Epithelial cell of esophagus (primary cell): ENCODE data around the gene KPNA3.
"Not testable (repeated sequence)": the region's sequence is repeated elsewhere in the genome, so short reads cannot be mapped to it uniquely, and the experiment has no call there.

Experiments used
- DNase-seq: peaks from one replicate; pipeline ENCODE4 v3.0.0; 2010; ENCODE audit warnings: low read depth
- H3K4me3 ChIP-seq: 2 replicates; pipeline ENCODE4 v1.5.1; 2011; ENCODE audit warnings: mild to moderate bottlenecking, low read length, control low read depth
- TF ChIP-seq, protein P1 (sequence below): IDR thresholded peaks from 2 replicates; pipeline ENCODE4 v1.5.1; 2011; ENCODE audit warnings: low read depth, mild to moderate bottlenecking, low read length, control low read depth, inconsistent platforms; ENCODE audit not compliant: insufficient read depth; ENCODE audit errors: missing control alignments

Gene KPNA3

DNA sequence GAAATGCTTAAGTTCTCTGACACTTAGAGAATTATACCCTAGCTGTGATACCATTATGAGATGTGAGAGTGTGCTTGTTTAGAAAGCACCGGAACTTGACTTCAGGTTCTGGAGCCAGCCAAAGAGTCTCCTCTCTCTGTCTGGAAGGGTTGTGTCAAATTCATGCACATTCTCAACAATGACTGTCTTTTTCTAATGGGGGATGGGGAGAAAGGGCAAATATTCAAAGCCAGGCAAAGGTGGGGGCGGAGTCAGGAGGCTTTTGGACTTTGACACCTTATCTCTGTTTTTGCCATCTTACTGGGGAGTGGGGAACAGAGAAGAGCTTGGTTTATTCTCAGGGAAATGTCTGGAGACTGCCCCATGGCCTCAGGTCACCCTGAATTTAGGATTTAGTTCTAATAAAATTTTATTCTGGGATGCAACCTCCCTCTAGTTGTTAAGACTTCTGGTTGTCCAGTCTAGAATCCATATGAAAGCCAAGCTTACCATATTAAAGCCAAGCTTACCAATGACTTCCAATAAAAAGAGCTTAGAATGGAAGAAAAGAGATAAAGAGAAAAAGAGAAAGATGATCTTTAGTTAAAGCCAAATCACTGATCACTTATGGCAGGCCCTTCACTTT is 28.2 kb upstream of the KPNA3 start:
- no peak for DNase-seq
- TF ChIP-seq, protein P1, sequence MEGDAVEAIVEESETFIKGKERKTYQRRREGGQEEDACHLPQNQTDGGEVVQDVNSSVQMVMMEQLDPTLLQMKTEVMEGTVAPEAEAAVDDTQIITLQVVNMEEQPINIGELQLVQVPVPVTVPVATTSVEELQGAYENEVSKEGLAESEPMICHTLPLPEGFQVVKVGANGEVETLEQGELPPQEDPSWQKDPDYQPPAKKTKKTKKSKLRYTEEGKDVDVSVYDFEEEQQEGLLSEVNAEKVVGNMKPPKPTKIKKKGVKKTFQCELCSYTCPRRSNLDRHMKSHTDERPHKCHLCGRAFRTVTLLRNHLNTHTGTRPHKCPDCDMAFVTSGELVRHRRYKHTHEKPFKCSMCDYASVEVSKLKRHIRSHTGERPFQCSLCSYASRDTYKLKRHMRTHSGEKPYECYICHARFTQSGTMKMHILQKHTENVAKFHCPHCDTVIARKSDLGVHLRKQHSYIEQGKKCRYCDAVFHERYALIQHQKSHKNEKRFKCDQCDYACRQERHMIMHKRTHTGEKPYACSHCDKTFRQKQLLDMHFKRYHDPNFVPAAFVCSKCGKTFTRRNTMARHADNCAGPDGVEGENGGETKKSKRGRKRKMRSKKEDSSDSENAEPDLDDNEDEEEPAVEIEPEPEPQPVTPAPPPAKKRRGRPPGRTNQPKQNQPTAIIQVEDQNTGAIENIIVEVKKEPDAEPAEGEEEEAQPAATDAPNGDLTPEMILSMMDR, result no peak
- no peak overlapping the region for H3K4me3 ChIP-seq

DNA sequence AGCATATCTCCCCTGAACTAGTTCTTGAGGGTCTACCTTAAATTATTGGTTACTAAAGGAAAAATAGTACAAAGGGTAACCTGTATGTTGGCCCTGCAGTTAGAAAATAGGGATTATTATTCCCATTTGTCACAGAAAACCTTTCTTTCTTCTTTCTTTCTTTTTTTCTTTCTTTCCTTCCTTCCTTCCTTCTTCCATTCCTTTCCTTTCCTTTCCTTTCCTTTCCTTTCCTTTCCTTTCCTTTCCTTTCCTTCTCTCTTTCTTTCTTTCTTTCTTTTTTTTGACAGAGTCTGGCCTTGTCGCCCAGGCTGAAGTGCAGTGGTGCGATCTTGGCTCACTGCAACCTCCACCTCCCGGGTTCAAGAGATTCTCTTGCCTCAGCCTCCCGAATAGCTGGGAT is 23.6 kb upstream of the KPNA3 start:
- H3K4me3 ChIP-seq, DNase-seq: not testable (repeated sequence)

DNA sequence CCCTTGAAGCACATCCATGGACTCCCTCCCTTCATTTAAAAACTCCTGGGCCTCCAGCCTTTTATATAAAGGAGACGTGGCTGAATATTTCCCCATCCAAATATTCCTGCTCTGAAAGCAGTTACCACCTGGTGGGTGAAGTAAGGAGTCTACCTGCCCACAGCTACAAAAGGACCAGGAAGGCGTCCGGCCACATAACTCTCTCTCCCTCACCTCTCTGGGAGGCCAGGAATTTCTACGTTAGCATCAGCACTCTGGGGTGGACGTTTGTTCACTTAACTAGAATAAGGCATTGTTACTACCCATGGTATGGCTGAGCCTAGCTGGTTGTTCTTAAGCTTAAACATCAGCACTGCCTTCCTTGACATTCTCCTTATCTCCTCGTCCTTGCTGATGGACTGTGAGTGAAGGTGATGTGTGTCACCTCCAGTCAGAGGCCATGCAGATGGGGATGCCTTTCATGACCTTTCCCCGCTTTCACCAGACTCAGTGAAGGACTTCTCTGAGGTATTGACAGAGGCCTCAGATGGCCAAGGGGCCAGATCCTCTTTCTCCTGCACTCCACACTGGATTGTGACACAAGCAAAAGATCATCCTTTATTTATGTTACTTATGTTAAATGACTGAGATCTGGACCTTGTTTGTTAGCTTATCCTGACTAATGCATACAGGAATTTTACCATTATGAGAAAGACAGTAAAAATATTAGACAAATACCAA is 22.2 kb upstream of the KPNA3 start:
- no peak for DNase-seq
- TF ChIP-seq, protein P1, result no peak
- H3K4me3 ChIP-seq, result no peak overlapping the region

DNA sequence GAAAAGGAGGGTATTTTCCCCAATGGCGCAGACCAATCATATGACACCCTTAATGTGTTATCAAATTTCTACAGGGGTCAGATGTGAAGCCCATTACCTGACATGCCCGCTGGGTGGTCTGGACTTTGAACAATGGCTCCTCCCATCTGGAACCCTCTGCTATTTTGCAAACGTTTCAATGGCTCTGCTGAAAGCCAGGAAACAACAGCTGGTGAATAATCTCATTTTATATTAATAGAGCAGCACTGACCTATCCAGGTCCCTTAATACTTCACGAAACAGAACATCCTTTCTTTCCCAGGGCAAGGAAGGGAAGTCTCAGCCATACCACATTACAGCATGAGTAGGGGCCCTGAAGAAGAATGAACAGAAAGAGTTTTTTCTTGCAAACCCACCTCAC is 20.3 kb upstream of the KPNA3 start:
- TF ChIP-seq, protein P1, result no peak
- DNase-seq, result no peak
- H3K4me3 ChIP-seq, result no peak overlapping the region

DNA sequence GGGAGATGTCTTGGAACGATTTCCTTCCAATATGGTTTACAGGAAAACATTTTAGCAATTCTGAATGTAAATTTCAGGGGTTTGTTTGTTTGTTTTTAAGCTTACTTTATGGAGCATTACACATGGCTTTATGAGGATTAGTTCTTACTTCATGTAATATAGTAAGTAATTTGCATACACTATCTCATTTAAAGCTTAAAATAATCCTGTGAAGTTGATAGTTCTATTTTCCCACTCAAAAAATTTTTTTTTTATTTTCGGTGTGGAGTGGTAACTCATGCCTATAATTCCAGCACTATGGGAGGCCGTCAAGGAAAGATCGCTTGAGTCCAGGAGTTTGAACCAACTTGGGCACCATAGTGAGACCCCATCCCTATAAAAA is 19.0 kb upstream of the KPNA3 start:
- no peak for DNase-seq
- TF ChIP-seq, protein P1, result no peak
- no peak overlapping the region for H3K4me3 ChIP-seq

DNA sequence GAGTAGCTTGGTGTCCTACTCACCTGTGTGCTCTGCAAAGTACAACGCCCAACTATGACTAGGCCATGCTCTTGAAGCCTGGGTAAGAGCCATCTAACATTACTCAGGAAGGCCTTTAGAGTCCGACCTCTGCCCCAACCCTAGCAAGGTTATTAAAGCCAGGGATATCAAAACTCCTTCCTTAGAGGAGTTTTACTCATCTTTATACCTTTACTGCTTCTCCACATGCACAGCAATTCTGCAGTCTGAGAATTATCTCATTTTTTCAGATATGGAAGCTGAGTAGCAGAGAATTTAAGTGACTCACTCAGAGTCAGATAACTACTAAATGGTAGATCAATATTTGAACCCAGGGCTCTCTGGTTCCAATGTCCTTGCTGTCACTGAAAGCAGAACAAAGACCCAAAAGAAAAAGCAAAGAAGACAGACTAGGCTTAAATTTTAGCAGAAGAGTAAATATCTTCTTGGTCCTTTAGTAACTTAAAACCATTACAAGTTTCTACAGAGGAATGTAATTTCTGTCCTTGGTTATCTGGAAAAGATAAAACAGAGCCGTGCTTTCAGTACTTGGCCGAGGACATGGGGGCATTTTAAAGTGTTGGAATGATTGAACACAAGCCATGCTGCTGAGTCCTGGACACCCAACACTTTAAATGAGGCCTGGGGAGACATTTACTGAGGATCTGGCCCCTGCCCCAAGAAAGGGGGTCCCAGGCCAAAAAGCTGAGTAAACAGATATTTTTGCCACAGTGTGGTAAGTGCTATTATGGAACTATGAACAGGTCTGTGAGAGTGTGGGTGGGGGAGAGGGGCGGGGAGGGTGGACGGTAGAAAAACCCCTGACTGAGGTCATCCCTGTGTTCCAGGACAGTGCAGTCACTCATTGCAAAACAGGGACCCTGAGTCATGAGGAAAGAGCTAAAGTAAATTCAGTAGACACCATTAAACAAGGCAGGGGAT is 18.4 kb upstream of the KPNA3 start:
- TF ChIP-seq, protein P1, result no peak
- peak; percentile 87 for DNase-seq
- no peak overlapping the region for H3K4me3 ChIP-seq

DNA sequence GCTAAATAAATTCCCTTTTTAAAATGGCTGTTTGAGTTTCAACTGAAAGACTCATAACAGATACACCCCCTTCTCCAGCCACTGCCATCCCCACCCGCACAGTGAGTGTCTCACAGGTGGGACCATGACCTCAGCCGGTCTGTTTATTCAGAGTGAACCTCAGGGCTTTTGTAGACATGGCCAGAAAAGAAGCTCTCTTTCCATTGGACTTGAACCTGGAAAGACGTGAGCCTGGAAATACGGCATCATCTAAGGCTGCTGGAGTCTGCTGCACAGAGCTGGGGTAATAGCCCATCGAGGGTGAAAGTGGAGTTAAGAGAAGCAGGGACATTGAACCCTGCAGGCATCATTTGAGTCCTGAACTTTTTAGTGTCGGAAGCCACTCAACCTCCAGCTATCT is 15.2 kb upstream of the KPNA3 start:
- no peak overlapping the region for H3K4me3 ChIP-seq
- TF ChIP-seq, protein P1, result no peak

More for the DNA sequence above, 15.2 kb upstream of the KPNA3 start:
- DNase-seq, result no peak
